B cell (primary cell): Measurements from ENCODE around the gene ZBTB17. TPM values are rescaled to one million over a fixed set of nuclear protein-coding genes. Genes with fewer than 3 reads are reported as not detected.

Experiments used
- polyA plus RNA-seq: library from polyadenylated mRNA; depleted of rRNA; stranded (reverse); fragments of >200 nt; gene quantifications from 2 replicates; pipeline ENCODE4 v1.2.3, GENCODE V29; 2012
- small RNA-seq: library from RNA; depleted of rRNA; stranded (forward); fragments of <200 nt; gene quantifications from one replicate; pipeline ENCODE3, GENCODE V24; 2012; ENCODE audit warnings: low replicate concordance, low read depth; ENCODE audit not compliant: insufficient read length
- total RNA-seq, 2 donors: library from RNA; stranded (reverse); fragments of 120-200 nt in 1 of 2; gene quantifications; 1 replicate in 1 of 2; 2 replicates in 1 of 2; pipeline versions ENCODE4 v1.2.3 to v1.2.4, GENCODE V29; 2013 to 2022

Gene ZBTB17
- total and polyA plus RNA-seq, 2 donors (not counting 1 experiment from before 2014, with no cell fraction given) = 94.1 to 157 TPM

Small RNA genes lying within 50 kb of the gene (small RNA-seq; reads per million reads assigned to genes)
- gene AL034555.1 (not detected), gene AL355994.1 (not detected), gene AL355994.5 (not detected)

Other genes with a start within 250 kb of the ZBTB17 start
- gene SLC25A34, start 239.8 kb downstream of the ZBTB17 start, total RNA-seq = 5.4 and 7.0 TPM in 2 replicates
- 4.1 and 4.6 TPM in 2 replicates for gene SLC25A34, start 239.8 kb downstream of the ZBTB17 start, polyA plus RNA-seq
- gene TMEM82, start 233.6 kb downstream of the ZBTB17 start, total RNA-seq = not detected in 2 replicates
- not detected in 2 replicates for gene TMEM82, start 233.6 kb downstream of the ZBTB17 start, polyA plus RNA-seq
- gene FBLIM1, start 217.3 kb downstream of the ZBTB17 start, total RNA-seq = not detected in 2 replicates
- gene FBLIM1, start 217.3 kb downstream of the ZBTB17 start, polyA plus RNA-seq = not detected in 2 replicates
- gene UQCRHL, start 168.5 kb downstream of the ZBTB17 start, total RNA-seq = 1.8 and 2.0 TPM in 2 replicates
- gene UQCRHL, start 168.5 kb downstream of the ZBTB17 start, polyA plus RNA-seq = 0.98 and 1.3 TPM in 2 replicates
- gene SPEN, start 128.4 kb downstream of the ZBTB17 start, total RNA-seq = 126 and 140 TPM in 2 replicates
- 29.1 and 48.4 TPM in 2 replicates for gene SPEN, start 128.4 kb downstream of the ZBTB17 start, polyA plus RNA-seq
- gene SRARP, start 28.1 kb upstream of the ZBTB17 start, total RNA-seq = not detected in 2 replicates
- gene SRARP, start 28.1 kb upstream of the ZBTB17 start, polyA plus RNA-seq = not detected in 2 replicates
- gene HSPB7, start 41.9 kb upstream of the ZBTB17 start, total RNA-seq = not detected in 2 replicates
- gene HSPB7, start 41.9 kb upstream of the ZBTB17 start, polyA plus RNA-seq = not detected in 2 replicates
- 0.19 TPM in 1 of 2 replicates, not detected in the other for gene CLCNKA, start 45.9 kb upstream of the ZBTB17 start, total RNA-seq
- gene CLCNKA, start 45.9 kb upstream of the ZBTB17 start, polyA plus RNA-seq = 0.03 TPM in 1 of 2 replicates, not detected in the other
- not detected in 2 replicates for gene CLCNKB, start 67.7 kb upstream of the ZBTB17 start, total RNA-seq
- gene CLCNKB, start 67.7 kb upstream of the ZBTB17 start, polyA plus RNA-seq = not detected in 2 replicates
- gene FAM131C, start 97.5 kb upstream of the ZBTB17 start, total RNA-seq = 0.37 and 0.58 TPM in 2 replicates
- not detected in 2 replicates for gene FAM131C, start 97.5 kb upstream of the ZBTB17 start, polyA plus RNA-seq
- 0.12 and 0.46 TPM in 2 replicates for gene EPHA2, start 180.0 kb upstream of the ZBTB17 start, total RNA-seq
- 0.06 TPM in 1 of 2 replicates, not detected in the other for gene EPHA2, start 180.0 kb upstream of the ZBTB17 start, polyA plus RNA-seq
- 13.9 and 14.5 TPM in 2 replicates for gene ARHGEF19, start 236.6 kb upstream of the ZBTB17 start, total RNA-seq
- 15.3 and 20.9 TPM in 2 replicates for gene ARHGEF19, start 236.6 kb upstream of the ZBTB17 start, polyA plus RNA-seq